ENCODE data around the gene RAD18.
A peak's percentile ranks its signal among the peaks of the same experiment; 100 is the strongest.

The RAD18 gene

DNA sequence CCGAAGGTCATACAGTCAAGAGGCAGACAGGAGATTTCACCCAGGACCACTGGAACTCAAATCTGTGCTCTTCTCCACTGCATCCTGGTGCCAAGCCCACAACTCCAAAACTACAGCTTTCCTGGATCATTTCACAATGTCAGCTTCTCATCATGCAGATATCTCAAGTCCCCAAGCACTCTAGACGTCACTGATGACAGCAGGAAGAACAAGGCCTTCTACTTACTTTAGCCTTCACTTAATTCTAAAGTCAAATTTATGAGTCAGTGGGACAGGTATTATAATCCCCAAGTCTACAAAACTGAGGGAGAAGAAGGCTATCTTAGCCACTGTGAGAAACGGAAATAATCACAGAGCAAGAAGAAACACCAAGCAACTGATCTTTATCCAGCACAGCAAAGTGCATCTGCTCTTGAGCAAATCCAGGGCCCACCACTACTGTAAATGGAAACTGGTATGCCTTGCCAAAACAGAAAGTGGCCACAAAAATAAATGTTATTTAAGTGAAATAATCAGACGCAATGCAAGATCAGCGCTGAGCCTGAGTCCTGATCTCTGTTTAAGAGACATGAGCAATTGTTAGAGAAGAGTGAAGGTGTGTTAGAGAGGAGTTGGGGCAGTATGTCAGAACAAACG lies 928 bp downstream of the RAD18 start:
- DNase-seq = peak; percentile 4

DNA sequence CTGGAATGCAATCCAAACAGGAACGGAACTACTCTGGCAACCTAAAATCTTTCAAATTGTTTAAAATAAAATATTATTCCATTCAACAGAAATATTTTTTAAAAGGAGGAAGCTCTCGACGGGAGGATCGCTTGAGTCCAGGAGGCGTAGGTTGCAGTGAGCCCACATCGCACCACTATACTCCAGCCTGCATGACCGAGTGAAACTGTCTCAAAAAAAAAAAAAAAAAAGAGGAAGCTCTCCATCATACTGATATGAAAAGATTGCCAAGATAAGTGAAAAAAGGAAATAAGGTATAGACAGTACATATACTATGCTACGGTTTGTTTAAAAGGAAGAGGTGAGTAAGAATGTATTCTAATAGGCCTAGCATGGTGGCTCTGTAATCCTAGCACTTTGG lies 3.6 kb downstream of the RAD18 start:
- DNase-seq = no peak

DNA sequence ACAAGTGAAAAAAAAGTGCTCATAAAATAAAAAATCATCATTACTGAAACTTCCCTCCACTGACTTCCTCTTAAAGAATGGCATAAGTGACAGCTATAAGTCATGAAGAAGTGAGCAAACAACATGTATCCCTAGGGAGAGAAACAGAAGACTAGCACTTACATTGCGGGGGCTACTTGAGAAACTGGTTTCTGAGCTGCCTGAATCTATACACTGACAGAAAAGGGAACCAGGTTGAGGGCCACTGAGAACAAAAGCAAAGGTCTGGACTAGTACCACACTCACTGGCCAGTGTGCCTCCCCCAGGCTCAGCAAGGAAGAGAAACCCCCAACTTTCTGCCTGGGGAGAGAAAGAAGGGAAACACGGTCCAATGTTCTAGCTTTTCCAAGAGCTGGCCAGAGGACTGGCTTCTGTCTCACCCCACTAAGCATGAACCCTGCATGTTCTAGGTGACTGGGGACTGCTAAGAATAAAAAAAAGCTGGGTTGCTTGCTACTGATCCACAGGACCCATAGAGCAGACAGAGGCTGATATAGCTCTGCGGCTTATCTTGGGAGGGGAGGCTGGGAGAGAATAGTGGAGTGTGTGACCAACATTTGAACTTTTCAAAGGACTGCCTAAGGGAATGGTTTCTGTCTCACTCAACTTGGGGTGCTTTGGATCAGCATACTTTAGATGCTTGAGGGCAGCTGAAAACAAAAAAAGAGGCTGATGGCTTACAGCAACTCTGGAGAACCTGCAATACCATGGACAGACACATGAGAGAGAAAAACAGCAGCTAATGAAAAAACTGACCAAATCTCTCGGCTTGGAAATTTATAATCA lies 8.1 kb downstream of the RAD18 start:
- DNase-seq = no peak

DNA sequence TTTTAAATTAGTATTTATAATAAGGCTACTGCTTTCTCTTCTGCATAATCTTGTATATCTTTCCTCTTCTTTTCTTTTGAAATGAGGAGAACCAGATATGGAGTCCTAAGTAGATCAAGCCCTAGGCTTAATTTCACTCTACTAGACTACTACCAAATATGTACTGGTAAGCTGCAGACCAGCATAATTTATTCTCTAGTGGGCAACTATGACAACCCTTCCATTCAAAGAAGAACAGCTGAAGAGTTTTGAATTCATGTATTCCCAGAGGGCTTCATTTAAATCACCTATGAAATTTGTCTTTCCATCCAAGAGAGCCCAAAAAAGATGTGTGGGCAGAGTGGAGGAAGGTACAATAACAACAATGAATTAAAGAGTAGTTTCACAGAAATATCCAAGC lies 10.0 kb downstream of the RAD18 start:
- no peak for DNase-seq

DNA sequence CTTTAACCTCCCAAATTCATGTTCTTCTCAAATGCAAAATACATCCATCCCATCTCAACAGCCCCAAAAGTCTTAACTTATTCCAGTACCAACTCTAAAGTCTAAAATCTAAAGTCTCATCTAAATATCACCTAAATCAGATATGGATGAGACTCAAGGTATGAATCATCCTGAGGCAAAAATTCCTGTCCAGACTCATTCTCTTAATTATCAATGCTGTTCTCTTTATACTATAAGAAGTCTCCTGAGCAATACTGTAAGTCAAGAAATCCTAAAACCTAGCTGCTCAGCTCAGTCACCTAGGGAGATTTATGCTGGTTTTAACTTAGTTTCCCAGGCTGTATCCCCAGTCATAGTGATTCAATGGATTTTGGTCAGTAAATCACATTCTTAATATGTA lies 11.1 kb downstream of the RAD18 start:
- no peak for DNase-seq

DNA sequence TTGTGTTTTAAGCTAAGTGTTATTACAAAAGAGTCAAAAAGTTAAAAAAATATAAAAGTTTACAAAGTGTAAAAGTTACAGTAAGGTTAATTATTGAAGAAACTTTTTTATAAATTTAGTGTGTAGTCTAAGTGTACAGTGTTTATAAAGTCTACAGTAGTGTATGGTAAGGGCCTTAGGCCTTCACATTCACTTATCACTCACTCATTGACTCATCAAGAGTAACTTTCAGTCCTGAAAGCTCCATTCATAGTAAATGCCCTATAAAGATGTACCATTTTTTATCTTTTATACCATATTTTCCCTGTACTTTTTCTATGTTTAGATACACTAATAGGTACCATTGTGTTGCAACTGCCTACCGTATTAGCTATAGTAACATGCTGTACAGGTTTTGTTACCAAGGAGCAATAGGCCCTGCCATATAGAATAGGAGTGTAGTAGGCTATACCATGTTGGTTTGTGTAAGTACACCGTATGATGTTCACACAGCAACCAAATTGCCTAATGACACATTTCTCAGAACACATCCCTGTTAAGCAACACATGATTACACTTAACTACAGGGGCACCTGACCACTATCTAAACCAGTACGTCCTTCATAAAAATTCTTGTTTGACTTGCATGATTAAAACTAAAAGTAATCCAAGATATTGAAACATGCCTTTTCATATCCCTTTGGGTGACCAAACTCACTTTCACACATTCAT lies 17.2 kb downstream of the RAD18 start:
- peak; percentile 4 for DNase-seq

DNA sequence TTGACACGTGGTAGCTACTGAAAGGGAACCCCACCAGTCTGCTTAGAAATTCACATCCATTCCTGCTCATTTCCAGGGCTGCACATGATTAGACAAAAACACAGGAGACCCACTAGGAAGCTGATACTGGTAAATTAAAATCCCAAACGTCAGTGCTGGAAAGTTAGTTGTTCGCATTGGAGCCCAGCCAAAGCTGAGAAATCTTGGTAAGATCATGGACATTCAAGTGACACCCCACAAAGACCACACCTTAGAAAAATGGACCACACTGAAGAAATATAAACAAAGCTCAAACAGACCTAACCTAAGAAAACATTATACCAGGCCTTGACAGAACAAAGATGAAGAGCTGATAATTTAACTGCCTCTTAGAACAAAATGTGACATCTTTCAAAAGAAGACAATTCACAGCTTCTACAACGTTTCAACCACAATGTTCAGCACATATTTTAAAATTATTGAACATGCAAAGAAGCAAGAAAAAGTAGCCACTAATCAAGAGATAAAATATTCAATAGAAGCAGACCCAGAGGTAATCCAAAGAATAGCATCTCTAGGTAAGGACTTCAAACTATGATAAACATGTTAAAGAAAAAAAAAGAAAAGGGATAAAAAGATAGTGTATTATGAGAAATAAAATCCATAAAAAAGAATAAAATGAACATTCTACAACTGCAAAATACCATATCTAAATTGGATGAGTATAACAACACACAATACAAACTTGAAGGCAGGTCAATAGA lies 20.4 kb downstream of the RAD18 start:
- no peak for DNase-seq

DNA sequence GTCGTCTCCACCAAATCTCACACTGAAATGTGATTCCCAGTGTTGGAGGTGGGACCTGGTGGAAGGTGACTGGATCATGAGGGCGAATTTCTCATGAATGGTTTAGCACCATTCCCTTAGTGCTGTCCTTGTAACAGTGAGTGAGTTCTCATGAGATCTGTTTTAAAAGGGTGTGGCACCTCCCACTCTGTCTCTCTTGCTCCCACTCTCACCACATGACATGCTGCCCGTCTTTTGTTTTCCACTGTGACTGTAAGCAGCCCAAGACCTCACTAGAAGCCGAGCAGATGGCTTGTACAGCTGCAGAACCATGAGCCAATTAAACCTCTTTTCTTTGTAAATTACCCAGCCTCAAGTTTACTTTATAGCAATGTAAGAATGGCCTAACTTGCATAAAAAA lies 21.2 kb downstream of the RAD18 start:
- no peak for DNase-seq

DNA sequence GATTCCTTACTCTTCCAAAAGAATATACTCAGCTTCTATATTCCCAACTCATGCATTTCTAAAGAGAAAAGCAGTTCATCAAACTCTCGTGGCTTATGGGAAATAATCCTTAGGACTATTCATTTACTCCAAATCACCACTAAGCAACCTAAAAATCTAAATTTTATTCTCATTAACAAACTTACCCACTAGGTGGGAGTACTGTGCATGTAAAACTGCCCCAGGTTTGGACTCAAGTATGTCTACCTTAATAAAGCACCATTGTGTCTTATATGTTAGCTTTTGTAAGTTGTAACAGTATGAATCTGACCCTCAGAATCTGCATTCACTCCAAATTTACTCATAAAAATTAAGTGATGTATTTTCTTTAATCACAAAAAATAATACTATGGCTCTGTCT lies 25.3 kb downstream of the RAD18 start:
- peak; percentile 15 for DNase-seq

DNA sequence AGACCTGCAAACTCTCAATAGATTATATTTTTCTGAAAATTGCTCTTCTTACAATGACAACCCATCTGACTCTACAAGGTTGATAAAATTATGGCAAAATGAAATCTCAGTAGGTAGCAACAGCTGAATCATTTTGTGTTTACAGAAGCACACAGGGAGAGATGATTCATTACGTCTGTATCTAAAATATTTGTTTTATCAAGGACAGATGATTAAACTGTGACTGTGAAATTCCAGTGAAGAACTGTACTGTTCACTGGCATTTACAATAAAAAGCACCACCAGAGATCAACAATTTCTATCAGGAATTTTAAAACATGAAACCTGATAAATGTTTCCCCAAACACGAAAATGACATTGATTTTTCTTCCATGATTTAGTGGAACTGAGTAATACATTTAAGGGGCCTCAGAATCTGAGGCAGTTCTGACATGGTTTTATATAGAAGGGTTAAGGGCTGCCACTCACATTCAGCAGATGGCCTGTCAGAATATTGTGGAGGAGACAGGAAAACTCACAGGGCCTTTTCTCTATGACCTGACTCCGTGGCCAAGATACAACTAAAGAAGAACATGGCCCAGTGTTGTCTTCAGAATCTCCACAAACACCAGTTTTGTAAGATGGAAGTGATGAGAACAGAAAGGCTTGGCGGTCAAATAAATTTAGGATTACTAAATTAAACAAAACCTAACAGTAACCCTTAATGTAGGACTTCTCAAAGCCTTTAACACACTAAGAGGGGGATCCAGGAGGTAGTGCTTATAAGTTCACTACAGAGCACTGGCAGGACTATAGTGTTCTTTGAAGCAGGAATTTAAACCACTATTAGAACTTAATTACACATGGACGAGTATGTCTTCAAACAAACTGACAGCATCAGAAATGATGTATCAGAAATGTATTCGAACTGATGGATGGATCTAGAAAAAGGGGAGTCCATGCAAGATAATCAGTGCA lies 25.9 kb downstream of the RAD18 start:
- no peak for DNase-seq

DNA sequence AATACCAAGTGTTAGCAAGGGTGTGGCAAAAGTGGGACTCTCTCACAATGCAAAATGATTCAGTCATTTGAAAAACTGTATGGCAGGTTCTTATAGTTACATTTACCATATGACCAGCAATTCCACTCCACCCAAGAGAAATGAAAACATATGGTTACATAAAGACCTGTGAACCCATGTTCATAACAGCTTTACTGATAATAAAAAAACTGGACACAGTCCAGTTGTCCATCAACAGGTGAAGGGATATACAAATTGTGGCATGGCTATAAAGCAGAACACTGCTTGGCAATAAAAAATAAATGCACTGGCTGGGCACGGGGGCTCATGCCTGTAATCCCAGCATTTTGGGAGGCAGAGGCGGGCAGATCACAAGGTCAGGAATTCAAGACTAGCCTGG lies 30.8 kb downstream of the RAD18 start:
- DNase-seq = no peak

DNA sequence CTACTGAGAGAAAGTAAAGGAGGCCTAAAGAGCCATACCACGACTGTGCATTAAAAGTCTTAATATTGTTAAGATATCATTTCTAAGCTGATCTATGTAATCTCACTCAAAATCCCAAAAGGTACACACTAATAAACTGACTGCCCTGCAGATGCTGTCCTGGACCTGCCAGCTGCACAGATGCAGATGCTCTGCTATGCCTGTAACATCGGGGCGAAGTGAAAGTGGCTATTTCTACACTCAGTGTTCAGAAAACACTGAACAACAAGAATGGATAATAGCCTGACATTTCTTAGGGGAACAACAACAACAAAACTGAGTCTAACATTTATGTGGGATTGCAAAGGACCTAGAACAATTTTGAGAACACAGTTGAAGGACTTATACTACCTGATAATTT lies 31.9 kb downstream of the RAD18 start:
- DNase-seq = no peak

DNA sequence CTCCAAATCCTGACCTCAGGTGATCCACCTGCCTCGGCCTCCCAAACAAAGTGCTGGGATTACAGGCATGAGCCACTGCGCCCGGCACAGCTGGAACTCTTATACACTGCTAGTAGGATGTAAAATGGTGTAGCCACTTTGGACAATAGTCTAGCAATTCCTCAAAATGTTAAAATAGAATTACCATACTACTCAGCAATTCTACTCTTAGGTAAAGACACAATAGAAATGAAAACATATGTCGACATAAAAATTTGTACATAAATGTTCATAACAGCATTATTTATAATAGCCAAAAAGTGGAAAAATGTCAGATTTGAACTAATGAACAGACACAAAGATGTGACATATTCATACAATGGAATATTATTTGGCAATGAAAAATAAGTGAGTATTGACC lies 33.4 kb downstream of the RAD18 start:
- no peak for DNase-seq

DNA sequence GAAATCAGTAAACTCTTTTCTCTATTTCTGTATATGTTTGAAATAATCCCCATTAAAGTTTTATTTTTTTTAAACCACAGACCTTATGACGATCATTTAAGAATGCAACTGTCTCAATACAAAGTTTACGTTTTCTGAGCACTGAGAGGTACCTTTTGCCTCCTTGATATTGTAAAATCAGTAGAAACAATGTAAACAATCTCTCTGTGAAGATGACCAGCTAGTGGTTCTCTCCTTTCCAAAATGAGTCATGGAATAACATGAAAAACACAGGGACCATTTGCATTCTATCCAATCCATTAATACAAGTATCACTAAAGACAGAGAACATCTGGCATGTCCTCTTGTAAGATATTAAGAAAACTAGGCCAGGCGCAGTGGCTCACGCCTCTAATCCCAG lies 48.8 kb downstream of the RAD18 start:
- no peak for DNase-seq

DNA sequence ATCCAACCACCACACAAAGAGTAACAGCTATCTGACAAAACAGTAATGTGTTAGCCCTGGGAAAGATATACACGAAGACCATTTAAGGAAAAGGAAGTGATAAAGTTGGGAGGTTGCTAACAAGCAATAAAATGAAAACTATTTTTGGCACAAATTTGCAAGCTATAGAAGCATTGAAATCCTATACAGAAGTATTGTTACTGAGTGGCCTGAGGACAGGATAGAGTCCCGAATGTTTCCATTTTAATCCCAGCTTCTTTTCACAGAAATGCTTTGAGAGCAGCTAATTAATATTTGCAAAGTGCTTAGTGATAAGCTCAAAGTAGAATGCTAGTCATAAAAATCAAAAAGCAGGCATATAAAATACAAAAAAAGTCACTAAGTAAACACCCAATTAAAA lies 51.5 kb downstream of the RAD18 start:
- DNase-seq = no peak

DNA sequence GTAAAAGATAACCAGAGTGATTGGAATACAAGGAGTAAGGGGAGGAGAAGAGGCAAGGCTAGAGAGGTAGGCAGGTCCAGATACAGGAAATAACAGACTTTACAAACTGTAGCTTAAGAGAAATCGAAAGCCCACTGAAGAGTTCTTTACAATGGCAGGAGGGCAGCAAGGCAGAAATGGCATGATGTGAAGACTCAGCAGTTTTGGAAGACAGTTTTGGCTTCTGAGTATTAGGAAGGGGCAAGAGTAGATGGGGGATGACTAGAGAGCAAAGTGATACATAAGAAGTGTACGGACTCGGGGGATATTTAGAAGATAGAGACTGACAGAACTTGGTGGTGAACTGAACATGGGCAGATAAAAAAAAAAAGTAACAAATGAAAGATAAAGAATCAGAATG lies 54.1 kb downstream of the RAD18 start:
- DNase-seq = no peak

DNA sequence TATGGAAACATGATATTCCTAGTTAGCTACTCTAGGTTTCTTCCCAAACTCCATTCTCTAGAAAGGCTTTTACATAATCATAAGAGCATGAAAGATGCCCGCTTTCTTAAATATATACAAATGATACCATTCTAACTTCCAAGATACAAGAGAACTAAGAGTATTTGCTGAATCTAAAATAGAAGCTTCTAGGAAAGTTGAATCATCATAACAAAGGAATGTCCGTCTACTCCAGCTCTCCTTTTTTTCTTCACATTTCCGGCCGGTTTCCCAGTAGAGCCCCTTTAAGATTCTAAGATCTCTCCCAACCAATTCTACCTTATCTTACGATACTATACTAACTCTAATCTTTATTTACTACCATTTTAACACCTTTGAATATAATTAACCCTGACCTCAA lies 60.1 kb downstream of the RAD18 start:
- DNase-seq = no peak

DNA sequence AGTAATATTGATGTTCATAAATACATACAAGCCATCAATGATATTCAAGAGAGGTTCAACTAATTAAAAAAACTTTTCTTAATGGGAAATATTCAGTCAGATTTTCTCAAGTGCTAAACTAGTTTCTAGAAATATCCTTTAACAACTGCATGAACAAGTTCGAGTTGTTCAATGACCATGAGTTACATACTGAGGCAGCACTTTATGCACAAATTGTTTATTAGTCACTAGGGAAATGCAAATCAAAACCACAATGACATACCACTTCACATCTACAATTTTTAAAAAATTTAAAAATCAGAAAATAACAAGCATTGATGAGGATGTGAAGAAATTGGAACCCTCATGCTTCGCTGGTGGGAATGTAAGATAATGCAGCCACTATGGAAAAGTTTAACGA lies 62.4 kb downstream of the RAD18 start:
- DNase-seq = no peak

DNA sequence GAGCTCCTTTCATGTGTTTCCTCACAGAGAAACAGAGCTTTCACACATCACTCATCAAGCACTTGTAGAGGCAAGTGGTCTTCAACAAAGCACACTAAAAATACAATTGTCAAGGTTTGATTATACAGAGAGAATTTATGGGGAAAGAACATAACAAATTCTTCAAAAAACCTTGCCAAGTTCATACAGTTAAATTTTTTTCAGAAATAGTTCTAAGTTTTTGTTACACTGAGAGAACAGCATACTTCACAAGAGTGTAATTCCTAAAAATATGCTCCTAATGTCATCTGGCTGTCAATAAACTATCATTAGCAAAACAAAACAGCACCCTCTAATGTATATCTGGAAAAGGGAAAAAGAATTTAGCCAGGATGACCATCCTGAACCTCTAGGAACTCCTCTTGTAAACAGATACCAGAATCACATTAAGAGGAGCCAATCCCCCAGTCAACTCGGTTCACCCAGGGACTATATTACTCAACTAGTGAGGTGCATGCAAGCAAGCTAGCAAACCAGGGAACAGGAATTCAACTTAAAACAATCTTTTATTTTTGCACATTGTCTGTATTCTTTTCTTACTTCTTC lies 63.3 kb downstream of the RAD18 start:
- DNase-seq = no peak

DNA sequence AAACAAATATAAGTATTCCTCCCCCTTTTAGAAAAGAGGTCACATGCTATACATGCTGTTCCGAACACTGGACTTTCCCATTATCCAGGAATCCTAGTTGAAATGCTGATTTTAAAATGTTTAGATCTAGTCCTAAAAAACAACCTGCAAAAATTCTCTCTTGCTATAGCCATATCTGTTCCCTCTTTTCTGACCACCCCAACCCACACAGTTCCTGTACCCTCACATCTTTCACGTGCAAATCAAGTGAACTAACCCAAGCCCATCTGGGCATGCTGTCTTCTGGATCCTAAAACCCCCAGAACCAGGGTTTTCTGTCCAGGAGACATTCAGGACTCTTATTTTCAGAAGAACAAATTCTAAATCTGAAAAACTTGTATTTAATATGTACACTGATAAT lies 67.4 kb downstream of the RAD18 start:
- DNase-seq = no peak

DNA sequence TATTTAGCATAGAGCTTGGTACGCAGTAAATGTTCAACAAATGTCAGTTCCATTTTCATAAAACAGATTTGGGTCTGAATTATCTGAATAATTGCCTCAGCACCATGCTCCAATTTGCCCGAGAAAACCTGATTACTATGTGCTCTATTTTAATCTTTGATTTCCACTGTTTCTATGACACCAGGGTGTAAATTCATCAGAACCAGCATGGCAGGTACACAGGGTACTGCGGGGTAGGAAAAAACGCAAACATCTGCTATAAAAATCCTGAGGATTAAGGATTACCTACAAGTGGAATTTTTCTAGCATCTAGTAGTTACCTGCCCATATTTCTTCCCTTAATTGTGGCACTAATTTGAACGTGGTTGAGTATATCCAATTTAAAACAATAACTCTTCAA lies 70.3 kb downstream of the RAD18 start:
- DNase-seq = no peak

DNA sequence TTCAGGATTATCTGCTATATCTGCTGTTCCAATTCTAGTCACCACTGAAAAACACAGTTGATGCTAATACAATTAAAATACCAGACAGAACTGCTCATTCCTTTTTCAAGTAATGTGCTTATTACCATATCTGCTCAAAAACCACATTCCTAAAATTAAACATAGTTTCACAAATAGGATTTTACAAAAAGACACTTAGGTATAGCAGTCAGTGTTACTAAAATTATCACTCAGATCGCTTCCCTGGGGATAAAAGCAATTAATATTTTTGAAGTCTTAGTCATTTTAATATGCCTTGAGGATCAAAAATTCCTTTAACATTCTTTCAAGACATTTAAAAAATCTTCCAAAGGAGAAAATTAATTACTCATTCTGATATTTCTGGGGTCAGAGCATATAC lies 71.5 kb downstream of the RAD18 start:
- no peak for DNase-seq
